ENCODE measurements around the gene DSTYK. TPM values are rescaled to one million over a fixed set of nuclear protein-coding genes. Genes with fewer than 3 reads are reported as not detected.
A peak's percentile ranks its signal among the peaks of the same experiment; 100 is the strongest.

DSTYK gene
- total RNA-seq, 1 donor from 2014 or later: 12.7 TPM

- ATAC-seq: no peak
- Histone ChIP-seq H3K27me3 (no peaks in the 10 kb centered on the region), H3K9me3 (no peaks in the 10 kb centered on the region), H3K36me3 (no peaks in the 10 kb centered on the region), H3K4me3 (no peak overlapping the region), H3K4me1 (peaks cover 23% of the 10 kb centered on the region), H3K27ac (no peak overlapping the region)
- intact Hi-C loops (cut with DNase I): no loop called here
- TF ChIP-seq CTCF (IDR thresholded peaks at IDR 0.05): no peak
- peak; percentile 8 for DNase-seq
These were observed 32.9 kb upstream of the DSTYK start for GRCh38 chr1:205244384-205244783.

GRCh38 chr1:205243350-205244191 is 32.1 kb upstream of the DSTYK start:
- ATAC-seq (no peak), DNase-seq (peak; percentile 44)
- TF ChIP-seq CTCF (IDR thresholded peaks at IDR 0.05): no peak
- Histone ChIP-seq H3K4me1 (peaks cover 15% of the 10 kb centered on the region), H3K4me3 (no peak overlapping the region), H3K27me3 (no peaks in the 10 kb centered on the region), H3K36me3 (no peaks in the 10 kb centered on the region), H3K27ac (no peak overlapping the region), H3K9me3 (no peaks in the 10 kb centered on the region)
- intact Hi-C loops (cut with DNase I): no loop called here

GRCh38 chr1:205241366-205242030 is 30.0 kb upstream of the DSTYK start:
- H3K9me3 ChIP-seq: no peaks in the 10 kb centered on the region
- peaks cover 23% of the 10 kb centered on the region for H3K4me1 ChIP-seq
- H3K36me3 ChIP-seq: no peaks in the 10 kb centered on the region
- intact Hi-C loops (cut with DNase I): no loop called here
- no peak overlapping the region for H3K4me3 ChIP-seq
- ATAC-seq (no peak), DNase-seq (peak; percentile 57)
- H3K27me3 ChIP-seq: no peaks in the 10 kb centered on the region
- H3K27ac ChIP-seq: no peak overlapping the region
- TF ChIP-seq CTCF (IDR thresholded peaks at IDR 0.05): no peak

GRCh38 chr1:205240569-205240968 is 29.1 kb upstream of the DSTYK start:
- ATAC-seq: no peak
- H3K4me1 ChIP-seq: peaks cover 27% of the 10 kb centered on the region
- no peak for TF ChIP-seq CTCF (IDR thresholded peaks at IDR 0.05)
- no peak overlapping the region for H3K27ac ChIP-seq
- no peak overlapping the region for H3K4me3 ChIP-seq
- DNase-seq: peak; percentile 20
- H3K36me3 ChIP-seq: no peaks in the 10 kb centered on the region
- H3K9me3 ChIP-seq: no peaks in the 10 kb centered on the region
- intact Hi-C loops (cut with DNase I): no loop called here
- no peaks in the 10 kb centered on the region for H3K27me3 ChIP-seq

DNA sequence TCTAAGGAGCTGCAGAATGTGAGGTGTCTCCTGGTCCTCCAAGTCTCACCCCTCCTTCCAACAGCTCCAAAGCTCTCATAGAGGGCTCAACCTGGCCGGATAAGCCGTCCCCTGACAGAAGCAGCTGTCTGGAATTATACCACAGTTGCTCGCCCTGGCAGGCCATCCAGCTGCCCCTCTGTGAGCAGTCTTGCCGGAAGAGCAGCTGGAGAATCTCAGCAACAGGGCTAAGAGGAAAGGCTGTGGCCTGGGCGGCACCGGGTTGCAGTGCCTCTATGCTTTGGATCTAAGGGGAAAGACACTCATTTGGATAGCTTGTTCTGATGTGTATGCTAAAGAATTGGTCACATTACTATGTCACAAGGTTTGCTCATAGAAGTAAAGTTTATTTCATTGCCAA is 28.6 kb upstream of the DSTYK start:
- peak; percentile 64 for DNase-seq
- intact Hi-C loops (cut with DNase I): no loop called here
- H3K9me3 ChIP-seq: no peaks in the 10 kb centered on the region
- TF ChIP-seq CTCF (IDR thresholded peaks at IDR 0.05): no peak
- no peaks in the 10 kb centered on the region for H3K36me3 ChIP-seq
- H3K4me1 ChIP-seq: peaks cover 29% of the 10 kb centered on the region
- no peaks in the 10 kb centered on the region for H3K27me3 ChIP-seq
- peak; percentile 51 for ATAC-seq
- H3K4me3 ChIP-seq: no peak overlapping the region
- H3K27ac ChIP-seq: peak overlapping the region; percentile 30

Measured in upper lobe of right lung (tissue), 1 donor.